Measurements from ENCODE around the gene LYPLA2.

Gene LYPLA2

DNA sequence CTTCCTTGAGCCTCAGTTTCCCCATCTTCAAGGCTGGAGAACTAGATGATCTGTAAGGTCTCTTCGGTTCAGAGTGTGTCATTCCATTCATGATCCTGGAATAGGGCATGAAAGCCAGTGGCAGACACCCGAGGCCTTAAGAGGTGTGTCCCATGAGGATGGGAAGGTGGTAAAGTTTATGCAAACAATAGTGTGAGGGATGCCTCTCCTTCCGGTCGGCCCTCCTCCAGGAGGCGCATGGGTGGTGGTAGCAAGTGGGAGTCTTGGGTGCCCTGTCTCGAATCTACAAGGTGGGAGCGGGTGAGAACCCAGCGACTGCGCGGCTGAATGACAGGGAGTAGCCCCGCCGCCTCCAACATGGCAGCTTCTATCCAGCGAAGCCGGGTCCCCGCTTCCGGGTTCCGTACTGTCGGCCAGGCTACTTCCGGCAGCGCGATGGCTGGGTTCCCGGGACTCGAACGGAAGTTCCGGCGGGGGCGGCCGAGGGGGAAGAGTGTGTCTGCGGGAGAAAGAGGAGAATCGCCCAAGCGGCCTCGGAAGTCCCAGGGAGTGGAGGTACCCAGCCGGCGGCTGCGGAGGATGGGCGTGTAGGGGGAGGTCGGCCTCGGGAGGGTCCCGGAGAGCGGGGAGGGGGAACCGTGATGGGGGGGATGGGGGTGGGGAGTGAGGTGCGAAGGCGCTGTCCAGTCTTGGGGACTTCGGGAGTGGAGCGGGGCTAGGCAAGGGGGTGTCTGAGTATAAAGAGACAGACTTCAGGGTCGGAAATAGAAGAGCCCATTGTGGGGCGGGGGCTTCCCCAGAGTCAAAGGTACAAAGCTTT is at the start of gene LYPLA2:
Gene LYPLA2 (plus strand): TSS at position 450 of the 820 bp plus-strand sequence. CDS start 1,538 bp downstream, outside the sequence.
- DNase-seq, result peak; percentile 91 to 94

DNA sequence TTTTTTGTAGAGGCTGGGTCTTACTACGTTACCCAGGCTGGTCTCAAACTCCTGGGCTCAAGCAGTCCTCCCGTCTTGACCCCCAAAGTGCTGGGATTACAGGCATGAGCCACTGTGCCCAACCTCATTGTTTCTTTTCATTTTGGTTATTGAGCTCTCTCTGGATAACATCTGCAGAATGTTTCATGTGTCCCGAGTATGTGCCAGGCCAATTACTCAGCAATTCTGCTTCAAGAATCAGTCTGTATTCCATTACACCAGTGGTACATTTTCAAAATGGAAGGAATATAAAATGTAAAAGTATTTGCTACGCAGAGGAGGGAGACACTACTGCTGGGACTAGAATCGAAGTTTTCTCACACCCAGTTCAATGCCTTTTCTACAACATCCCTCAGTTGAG is 49.3 kb upstream of the LYPLA2 start:
- no peak for DNase-seq

GRCh38 chr1:23742670-23743286 is 48.2 kb upstream of the LYPLA2 start:
- DNase-seq, result no peak

GRCh38 chr1:23743287-23744152 is 47.4 kb upstream of the LYPLA2 start, which contains the start of gene ELOA:
ELOA (plus strand) TSS chr1:23743471; CDS start chr1:23743504, 33 bp downstream.
- peak; percentile 34 to 51 for DNase-seq

DNA sequence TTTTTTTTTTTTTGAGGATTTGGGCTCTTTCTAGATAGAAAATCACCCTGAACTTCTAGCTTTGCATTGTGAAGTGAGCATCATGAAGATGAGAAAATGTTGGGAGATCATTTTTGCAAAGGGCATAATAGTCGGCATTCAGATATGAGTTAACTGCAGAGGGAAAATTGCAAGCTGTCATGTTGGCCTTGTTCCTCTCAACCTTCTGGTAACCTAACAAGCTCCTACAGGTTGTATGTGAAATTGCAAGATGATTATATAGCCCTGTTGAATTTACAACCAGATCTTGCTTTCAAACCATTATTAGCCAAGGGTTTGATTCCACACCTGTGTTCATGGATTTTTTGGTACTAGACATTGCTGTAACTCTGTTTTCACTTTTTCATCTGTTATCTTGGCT is 45.4 kb upstream of the LYPLA2 start:
- DNase-seq, result no peak

DNA sequence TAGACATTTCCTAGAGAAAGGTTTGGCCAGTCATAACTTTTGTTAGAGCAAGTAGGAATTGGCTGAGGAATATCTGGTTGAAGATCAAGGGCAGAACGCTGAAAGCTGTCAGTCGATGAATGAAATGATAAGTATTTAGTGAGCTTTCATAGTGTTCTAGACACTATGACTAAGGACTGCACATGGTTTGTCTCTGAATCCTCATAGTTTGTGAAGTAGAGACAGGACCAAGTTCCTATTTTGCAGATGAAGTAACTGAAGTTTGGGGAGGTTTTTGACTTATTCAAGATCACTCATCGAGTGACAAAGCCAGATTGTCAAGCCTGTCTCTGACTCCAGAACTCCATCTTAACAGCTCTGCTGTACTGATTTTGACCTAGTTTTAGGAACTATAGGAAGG is 42.9 kb upstream of the LYPLA2 start:
- no peak for DNase-seq

DNA sequence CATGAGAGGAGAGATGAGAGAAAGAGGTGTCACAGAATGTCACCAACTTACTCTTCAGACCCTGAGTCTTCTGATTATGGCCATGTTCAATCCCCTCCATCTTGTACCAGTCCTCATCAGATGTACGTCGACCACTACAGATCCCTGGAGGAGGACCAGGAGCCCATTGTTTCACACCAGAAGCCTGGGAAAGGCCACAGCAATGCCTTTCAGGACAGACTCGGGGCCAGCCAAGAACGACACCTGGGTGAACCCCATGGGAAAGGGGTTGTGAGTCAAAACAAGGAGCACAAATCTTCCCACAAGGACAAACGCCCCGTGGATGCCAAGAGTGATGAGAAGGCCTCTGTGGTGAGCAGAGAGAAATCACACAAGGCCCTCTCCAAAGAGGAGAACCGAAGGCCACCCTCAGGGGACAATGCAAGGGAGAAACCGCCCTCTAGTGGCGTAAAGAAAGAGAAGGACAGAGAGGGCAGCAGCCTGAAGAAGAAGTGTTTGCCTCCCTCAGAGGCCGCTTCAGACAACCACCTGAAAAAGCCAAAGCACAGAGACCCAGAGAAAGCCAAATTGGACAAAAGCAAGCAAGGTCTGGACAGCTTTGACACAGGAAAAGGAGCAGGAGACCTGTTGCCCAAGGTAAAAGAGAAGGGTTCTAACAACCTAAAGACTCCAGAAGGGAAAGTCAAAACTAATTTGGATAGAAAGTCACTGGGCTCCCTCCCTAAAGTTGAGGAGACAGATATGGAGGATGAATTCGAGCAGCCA is 39.7 kb upstream of the LYPLA2 start:
- no peak for DNase-seq

- no peak for DNase-seq
Observed at GRCh38 chr1:23751815-23752200, 39.1 kb upstream of the LYPLA2 start.

- DNase-seq, result no peak
Observed at GRCh38 chr1:23752909-23753308, 38.0 kb upstream of the LYPLA2 start.

DNA sequence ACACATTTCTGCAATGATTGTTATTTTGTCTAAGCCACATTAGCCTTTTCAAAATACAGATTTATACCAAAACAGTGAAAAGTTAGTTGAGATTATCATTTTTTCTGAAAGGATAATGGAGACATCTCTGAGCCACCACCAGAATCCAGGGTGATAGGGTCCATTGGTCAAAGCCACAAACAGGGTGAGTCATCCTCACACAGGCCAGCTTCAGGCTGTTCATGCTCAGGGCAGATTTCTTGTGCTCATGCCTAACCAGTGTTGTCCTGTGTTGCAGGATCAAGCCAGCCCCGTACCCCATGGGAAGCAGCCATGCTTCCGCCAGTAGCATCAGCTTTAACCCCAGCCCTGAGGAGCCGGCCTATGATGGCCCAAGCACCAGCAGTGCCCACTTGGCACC is 34.3 kb upstream of the LYPLA2 start:
- no peak for DNase-seq

DNA sequence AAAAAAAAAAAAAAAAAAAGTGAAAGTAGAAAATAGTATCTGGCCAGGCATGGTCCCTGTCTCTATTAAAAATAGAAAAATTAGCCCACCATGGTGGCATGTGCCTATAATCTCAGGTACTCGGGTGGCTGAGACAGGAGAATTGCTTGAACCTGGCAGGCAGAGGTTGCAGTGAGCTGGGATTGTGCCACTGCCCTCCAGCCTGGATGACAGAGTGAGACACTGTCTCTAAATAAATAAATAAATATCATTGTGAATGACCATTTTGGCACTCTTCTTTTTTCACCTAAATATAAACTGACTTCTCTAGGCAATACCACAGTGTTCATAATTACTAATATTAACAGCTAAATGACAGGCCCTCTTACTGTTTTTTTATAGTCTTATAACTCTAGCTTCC is 33.1 kb upstream of the LYPLA2 start:
- DNase-seq, result no peak

DNA sequence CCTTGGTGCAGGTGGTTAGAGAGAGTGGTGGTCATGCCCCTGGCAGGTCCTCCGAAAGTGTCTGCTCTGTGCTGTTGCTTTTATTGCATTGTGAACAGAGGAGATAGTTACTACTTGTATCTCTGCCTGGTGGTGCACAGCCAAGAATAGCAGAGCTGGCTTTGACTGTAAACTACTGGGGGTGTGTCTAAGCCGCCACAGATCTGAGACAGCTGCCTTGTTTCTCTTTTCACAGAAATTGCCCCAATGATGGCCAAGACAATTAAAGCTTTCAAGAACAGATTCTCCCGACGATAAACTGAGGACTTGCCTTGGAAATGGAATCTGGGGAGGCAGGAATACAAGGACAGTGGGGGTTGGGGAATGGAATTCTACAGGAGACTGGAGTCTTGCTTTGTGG is 31.7 kb upstream of the LYPLA2 start:
- peak; percentile 56 to 71 for DNase-seq

DNA sequence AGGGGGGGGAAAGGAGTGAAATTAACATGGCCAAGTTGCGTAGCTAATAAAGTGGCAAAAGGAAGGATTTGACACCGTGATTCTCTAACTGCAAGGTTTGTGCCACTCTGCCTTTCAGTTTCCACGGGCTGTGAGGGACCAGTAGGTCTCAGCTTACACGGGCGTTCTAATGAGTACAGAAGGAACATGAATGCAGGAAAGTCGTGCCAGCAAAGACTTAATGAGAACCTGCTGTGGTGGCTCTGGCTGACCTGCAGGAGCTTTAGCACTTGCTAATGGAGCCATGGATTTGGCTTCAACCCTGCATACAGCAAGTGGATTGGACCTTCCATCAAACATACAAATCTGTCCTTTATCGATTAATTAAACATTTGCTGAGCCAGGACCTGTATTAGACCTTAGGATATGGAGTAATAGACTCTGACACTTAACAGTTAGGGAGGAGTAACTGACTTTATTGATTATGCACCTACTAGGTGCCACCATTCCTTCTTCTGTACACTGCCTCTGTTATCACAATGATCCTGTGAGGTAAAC is 27.8 kb upstream of the LYPLA2 start:
- DNase-seq, result no peak

- no peak for DNase-seq
Observed at GRCh38 chr1:23768733-23769132, 22.2 kb upstream of the LYPLA2 start.

- peak; percentile 39 to 66 for DNase-seq
Observed at GRCh38 chr1:23772049-23772853, 18.7 kb upstream of the LYPLA2 start.

DNA sequence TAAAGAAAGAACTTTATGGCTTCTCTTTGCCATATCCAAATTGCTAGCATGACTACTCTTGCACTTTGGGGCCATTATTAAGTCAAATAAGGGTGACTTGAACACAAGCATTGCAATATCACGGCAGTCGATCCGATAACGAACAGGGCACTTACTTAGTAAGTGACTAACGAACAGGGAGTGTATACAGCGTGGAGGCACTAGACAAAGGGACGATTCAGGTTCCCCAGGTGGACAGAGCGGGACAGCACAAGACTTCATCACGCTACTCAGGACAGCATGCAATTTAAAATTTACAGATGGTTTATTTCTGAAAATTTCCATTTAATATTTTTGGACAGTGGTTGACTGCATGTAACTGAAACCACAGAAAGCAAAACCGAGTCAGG is 18.1 kb upstream of the LYPLA2 start:
- no peak for DNase-seq

DNA sequence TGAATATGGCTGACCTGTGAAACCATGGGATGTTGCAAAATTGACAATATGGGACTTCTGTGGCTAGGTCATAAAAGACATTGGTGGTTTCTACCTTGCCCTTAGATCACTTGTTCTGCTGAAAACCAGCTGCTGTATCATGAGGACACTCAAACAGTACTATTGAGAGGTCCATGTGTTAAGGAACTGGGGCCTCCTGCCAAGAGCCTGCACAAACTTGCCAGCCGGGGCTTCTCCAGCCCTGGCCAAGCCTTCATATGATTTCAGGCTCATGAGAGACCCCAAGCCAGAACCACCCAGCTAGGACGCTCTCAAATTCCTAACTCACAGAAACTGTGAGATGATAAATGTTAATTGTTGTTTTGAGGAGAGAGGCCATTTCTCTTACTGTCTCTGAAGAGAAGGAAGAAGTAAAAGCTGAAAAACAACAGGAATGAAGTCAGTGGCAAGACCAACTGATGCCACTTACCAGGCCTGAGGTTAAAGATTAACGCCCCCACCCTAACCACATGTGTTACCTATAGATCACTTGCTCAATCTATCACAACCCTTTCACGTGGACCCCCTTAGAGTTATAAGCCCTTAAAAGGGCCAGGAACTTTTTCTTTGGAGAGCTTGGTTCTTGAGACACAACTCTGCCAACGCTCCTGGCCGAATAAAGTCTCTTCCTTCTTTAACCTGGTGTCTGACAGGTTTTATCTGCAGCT is 16.6 kb upstream of the LYPLA2 start:
- no peak for DNase-seq

- no peak for DNase-seq
Observed at GRCh38 chr1:23776217-23776616, 14.7 kb upstream of the LYPLA2 start.

GRCh38 chr1:23777979-23778814 is 12.7 kb upstream of the LYPLA2 start, which contains the start of gene PITHD1:
PITHD1 (plus strand) TSS chr1:23778418; CDS start chr1:23778516, 98 bp downstream.
- DNase-seq, result peak; percentile 69 to 78
